ENCODE results near the gene MYO1G. TPM values are rescaled to one million over a fixed set of nuclear protein-coding genes. Genes with fewer than 3 reads are reported as not detected.

The MYO1G gene
- total and polyA plus RNA-seq, 9 of the 15 experiments (the other 6 are each of a cell fraction or from before 2014, with no cell fraction given), result 0.03 to 0.62 (median 0.13) TPM; not detected in 1

DNA sequence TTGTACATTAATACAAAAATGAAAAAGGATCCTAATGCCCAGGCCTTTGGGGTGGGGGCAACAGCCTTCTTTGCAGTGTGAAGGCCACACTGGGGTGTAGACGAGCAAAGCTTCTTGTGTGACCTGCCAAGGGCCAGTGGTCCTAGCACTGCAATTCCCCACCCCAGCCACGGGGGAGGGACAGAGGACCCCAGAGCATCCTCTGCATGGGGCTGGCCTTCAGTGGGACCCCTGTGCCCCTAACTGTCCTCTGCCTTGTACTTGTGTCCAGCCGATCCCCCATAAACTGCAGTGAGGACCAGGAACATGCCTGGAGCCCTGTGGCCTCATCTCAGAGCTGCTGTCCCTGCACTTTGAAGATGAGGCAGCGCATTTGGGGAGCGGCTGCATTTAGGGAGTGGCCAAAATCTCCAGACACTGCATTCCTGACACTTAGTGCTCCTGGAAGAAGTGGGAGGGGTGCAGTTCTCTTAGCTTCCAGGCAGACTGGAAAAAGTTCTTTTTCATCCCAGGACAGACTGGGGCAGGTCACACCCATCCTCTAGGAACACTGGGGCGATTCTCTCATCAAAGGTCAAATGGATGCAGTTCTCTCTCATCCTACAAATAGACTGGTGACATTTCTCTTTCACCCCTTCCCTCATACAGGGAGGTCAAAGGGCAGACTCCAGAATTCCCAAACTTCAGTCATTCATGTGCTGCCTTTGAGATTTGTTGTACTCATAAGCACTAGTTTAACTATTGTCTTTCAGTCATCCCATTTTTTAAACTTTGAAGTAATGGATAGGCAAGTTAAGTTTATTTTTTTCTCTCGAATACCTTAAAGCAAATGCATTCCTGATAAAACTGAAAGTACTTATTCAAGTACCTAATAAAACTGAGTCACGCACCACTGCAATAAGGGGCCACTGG, 922 bp upstream of the MYO1G start:
- CTCF ChIA-PET (ENCODE audit: low intra/inter-chr PET ratio), result no interaction called here
- H3K4me1 ChIP-seq (replicated peaks in 1 of 2; ENCODE audit: control insufficient read depth in 2 of 2, insufficient read depth in 2 of 2, low read length in 2 of 2), result peaks cover 29 to 40% of the 10 kb centered on the region in 2 experiments; a peak in 4 of 5 replicates
- BruUV-seq (replicated peaks), result no TSS peak

More for the DNA sequence above, 922 bp upstream of the MYO1G start:
- Histone ChIP-seq H3K9me1 (ENCODE audit: control insufficient read depth, insufficient read depth, low read length) (no peaks in the 10 kb centered on the region), H3K9ac (ENCODE audit: insufficient read depth in 1 of 2, low read depth in 2 of 2, low read length in 2 of 2) (no peak overlapping the region), H3K4me2 (ENCODE audit: insufficient read depth, low read length) (no peak overlapping the region), H3K27ac (ENCODE audit: extremely low read depth, low read depth, low read length) (peak overlapping the region; percentile 24; the same call in 1 of the 3 replicates), H4K20me1 (replicated peaks; ENCODE audit: control insufficient read depth, insufficient read depth, low read length) (peaks cover 20% of the 10 kb centered on the region), H3K4me3 (no peak overlapping the region), H2AFZ (ENCODE audit: low read depth, low read length) (no peak overlapping the region), H3K36me3 (ENCODE audit: control insufficient read depth, insufficient read depth, low read length) (peaks cover 47% of the 10 kb centered on the region), H3K9me3 (replicated peaks; ENCODE audit: control insufficient read depth, insufficient read depth, low read depth, low read length) (no peaks in the 10 kb centered on the region; the same call in 1 of the 2 replicates), H3K27me3 (ENCODE audit: control insufficient read depth in 2 of 2, insufficient read depth in 2 of 2, low read length in 2 of 2) (no peaks in the 10 kb centered on the region), H3K79me2 (ENCODE audit: control insufficient read depth, insufficient read depth, low read length) (peaks cover 23% of the 10 kb centered on the region)
- in situ Hi-C loops (cut with MboI), result no loop called here
- POLR2A ChIA-PET, result interaction anchor here (0.6 to 2.4 kb wide), 6 partner anchors 11 to 274 kb away, joined by 3 to 8 read pairs (median 4); partner anchors contain the start of gene TBRG4
- DNase-seq (ENCODE audit: extremely low read depth in 1 of 4, low spot score in 3 of 4) (no peak), ATAC-seq (no peak), FAIRE-seq (no peak)
- intact Hi-C loops (cut with micrococcal nuclease), result loop anchor here (2.0 to 10.0 kb wide), 2 partner anchors 19 to 95 kb away; no protein-coding TSS in a partner anchor
- 70% methylated on average over 8 of the region's 8 CpGs for WGBS (ENCODE audit: insufficient coverage, low coverage, missing lambda C conversion rate)
- TF ChIP-seq RBFOX2 (IDR thresholded peaks at IDR 0.05; ENCODE audit: low read depth, low read length) (0 out of 2 replicates have a peak, but pooled peaks have one; percentile 23), RAD21 (CRISPR knock-in tag; conservative IDR thresholded peaks at IDR 0.05 in 1 of 2, IDR thresholded peaks at IDR 0.05 in 1 of 2) (peak in 1 of 2 experiments; percentile 15; a peak in 1 of 4 replicates), C11orf30 (IDR thresholded peaks at IDR 0.05; ENCODE audit: low read depth) (0 out of 2 replicates have a peak, but pooled peaks have one; percentile 39), NR2C2 (CRISPR knock-in tag; IDR thresholded peaks at IDR 0.05) (no peak), NR2C2 (tag; IDR thresholded peaks at IDR 0.05) (peak; percentile 60; the same call in 1 of the 2 replicates), NR2C1 (IDR thresholded peaks at IDR 0.05) (peak; percentile 45; the same call in 1 of the 2 replicates), NR2C1 (tag; IDR thresholded peaks at IDR 0.05) (peak; percentile 64; the same call in 1 of the 2 replicates), CEBPG (CRISPR knock-in tag; IDR thresholded peaks at IDR 0.05) (no peak), CEBPG (tag; conservative IDR thresholded peaks at IDR 0.05 in 1 of 2, IDR thresholded peaks at IDR 0.05 in 1 of 2) (no peak), ZNF316 (IDR thresholded peaks at IDR 0.05) (0 out of 2 replicates have a peak, but pooled peaks have one; percentile 9), NFE2 (IDR thresholded peaks at IDR 0.05; ENCODE audit: low read depth) (peak; percentile 18; the same call in 1 of the 2 replicates), MYBL2 (IDR thresholded peaks at IDR 0.05; ENCODE audit: low read depth) (no peak), MYBL2 (CRISPR knock-in tag; IDR thresholded peaks at IDR 0.05; ENCODE audit: borderline replicate concordance) (no peak), RFX7 (CRISPR knock-in tag; IDR thresholded peaks at IDR 0.05) (no peak), POLR2G (IDR thresholded peaks at IDR 0.05; ENCODE audit: low read depth, low read length) (0 out of 2 replicates have a peak, but pooled peaks have one; percentile 13), CTBP1 (IDR thresholded peaks at IDR 0.05; ENCODE audit: borderline replicate concordance) (peak; percentile 17; the same call in 1 of the 2 replicates), CTCF (IDR thresholded peaks at IDR 0.05 in 2 of 3, conservative IDR thresholded peaks at IDR 0.05 in 1 of 3; ENCODE audit: insufficient read depth in 2 of 3, low read depth in 1 of 3, low read length in 3 of 3) (peak; percentile 4 to 25 (median 18); a peak in 1 of 6 replicates)
